ENCODE data around the gene ZDHHC12. TPM values are rescaled to one million over a fixed set of nuclear protein-coding genes. Genes with fewer than 3 reads are reported as not detected.

Gene ZDHHC12
- total and polyA plus RNA-seq, 10 of the 15 experiments (the other 5 are each of a cell fraction or from before 2014, with no cell fraction given): 0.95 to 146 (median 49.9) TPM

DNA sequence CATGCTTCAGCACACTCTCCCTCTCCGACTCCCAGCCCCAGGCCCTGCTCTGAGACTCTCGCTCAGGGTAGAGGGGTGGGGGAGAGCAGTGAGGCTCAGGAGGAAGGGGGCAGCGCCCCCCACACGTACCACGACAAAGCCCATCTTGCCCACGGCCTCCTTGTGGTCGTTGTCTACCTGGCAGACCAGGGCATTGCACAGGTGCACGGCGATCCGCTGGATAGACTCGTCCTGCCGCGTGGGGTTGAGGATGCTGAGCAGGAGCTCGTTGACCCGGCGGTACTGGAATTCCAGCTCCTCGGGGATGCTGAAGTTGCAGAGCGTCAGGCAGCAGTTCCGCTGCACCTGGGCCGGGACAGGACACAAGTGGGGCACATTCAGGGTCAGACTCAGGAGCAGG is 18.5 kb upstream of the ZDHHC12 start:
- POLR2A ChIA-PET: interaction anchor here (0.6 kb wide), 1 partner anchor 217 kb away, joined by 4 read pairs; no protein-coding TSS in a partner anchor
- CTCF ChIA-PET: interaction anchor here (1.2 kb wide), 1 partner anchor 25 kb away, joined by 3 read pairs; no protein-coding TSS in a partner anchor
- in situ Hi-C loops (cut with MboI) (no loop called here), intact Hi-C loops (cut with micrococcal nuclease; ENCODE audit: unreplicated experiment) (no loop called here)
- Histone ChIP-seq H3K79me2 (ENCODE audit: control insufficient read depth, insufficient read depth, low read length) (no peaks in the 10 kb centered on the region), H3K27me3 (replicated peaks in 1 of 2; ENCODE audit: control insufficient read depth in 2 of 2, insufficient read depth in 2 of 2, low read length in 1 of 2) (no peaks in the 10 kb centered on the region), H3K4me2 (ENCODE audit: control insufficient read depth, insufficient read depth) (no peak overlapping the region), H3K36me3 (ENCODE audit: control insufficient read depth in 2 of 2, insufficient read depth in 2 of 2, low read length in 1 of 2) (no peaks in the 10 kb centered on the region), H3K4me3 (no peak overlapping the region), H2AFZ (ENCODE audit: control insufficient read depth, low read depth, low read length) (no peak overlapping the region), H4K20me1 (ENCODE audit: control insufficient read depth, insufficient read depth) (no peaks in the 10 kb centered on the region), H3K9me3 (replicated peaks; ENCODE audit: control insufficient read depth, insufficient read depth, low read length) (no peaks in the 10 kb centered on the region), H3K9ac (ENCODE audit: control insufficient read depth, insufficient read depth, low read length) (no peak overlapping the region), H3K27ac (ENCODE audit: control insufficient read depth, insufficient read depth) (no peak overlapping the region), H3K4me1 (ENCODE audit: control insufficient read depth, insufficient read depth, low read length) (no peaks in the 10 kb centered on the region)
- RAD21 ChIA-PET (ENCODE audit: unreplicated experiment): no interaction called here
- no peak for DNase-seq (ENCODE audit: low read depth, low spot score)
- SMC1A ChIA-PET (ENCODE audit: uncharacterized antibody, unreplicated experiment): no interaction called here
- BruUV-seq (replicated peaks): no TSS peak
- ATAC-seq: no peak
- 80% methylated on average over 20 of the region's 20 CpGs for WGBS (ENCODE audit: insufficient coverage, insufficient replicate concordance, low lambda C conversion rate, missing lambda C conversion rate)
- no peak for FAIRE-seq
- TF ChIP-seq NRF1 (conservative IDR thresholded peaks at IDR 0.05; ENCODE audit: low read depth, low read length): no peak
- TF ChIP-seq POLR2A (IDR thresholded peaks at IDR 0.05; ENCODE audit: low read depth, low read length): 0 out of 2 replicates have a peak, but pooled peaks have one; percentile 12

DNA sequence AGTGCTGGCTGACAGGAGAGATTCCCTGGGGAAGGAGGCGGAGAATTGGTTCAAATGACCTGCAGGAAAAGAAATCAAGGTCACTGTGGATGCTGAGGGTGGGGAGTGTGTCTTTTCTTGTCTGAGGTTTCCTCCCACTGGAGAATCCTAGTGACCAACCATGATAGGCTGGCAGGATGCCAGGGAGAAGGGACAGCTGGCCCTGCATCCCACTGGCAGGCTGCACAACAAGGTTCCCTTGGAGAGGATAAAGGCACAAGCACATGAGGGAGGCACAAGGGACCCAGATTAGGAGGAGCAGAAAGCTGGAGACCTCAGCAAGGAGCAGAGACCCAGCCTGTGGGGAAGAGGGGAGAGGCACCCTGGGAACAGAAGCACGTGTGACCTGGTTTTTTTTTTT is 11.4 kb upstream of the ZDHHC12 start:
- DNase-seq (ENCODE audit: low read depth, low spot score) (no peak), FAIRE-seq (no peak), ATAC-seq (no peak)
- ChIA-PET SMC1A (ENCODE audit: uncharacterized antibody, unreplicated experiment) (no interaction called here), POLR2A (interaction anchor here (0.8 kb wide), 1 partner anchor 9 kb away, joined by 3 read pairs; no protein-coding TSS in a partner anchor), RAD21 (ENCODE audit: unreplicated experiment) (interaction anchor here (2.7 kb wide), 1 partner anchor 83 kb away, joined by 8 read pairs; the partner anchor contains the start of gene ENDOG), CTCF (interaction anchor here (0.9 kb wide), 1 partner anchor 220 kb away, joined by 3 read pairs; no protein-coding TSS in a partner anchor)
- no TSS peak for BruUV-seq (replicated peaks)
- Histone ChIP-seq H3K36me3 (ENCODE audit: control insufficient read depth in 2 of 2, insufficient read depth in 2 of 2, low read length in 1 of 2) (no peaks in the 10 kb centered on the region; a peak in 3 of 4 replicates), H2AFZ (ENCODE audit: control insufficient read depth, low read depth, low read length) (no peak overlapping the region), H3K9ac (ENCODE audit: control insufficient read depth, insufficient read depth, low read length) (no peak overlapping the region), H3K79me2 (ENCODE audit: control insufficient read depth, insufficient read depth, low read length) (no peaks in the 10 kb centered on the region), H3K9me3 (replicated peaks; ENCODE audit: control insufficient read depth, insufficient read depth, low read length) (no peaks in the 10 kb centered on the region), H3K4me2 (ENCODE audit: control insufficient read depth, insufficient read depth) (no peak overlapping the region), H4K20me1 (ENCODE audit: control insufficient read depth, insufficient read depth) (no peaks in the 10 kb centered on the region), H3K4me1 (ENCODE audit: control insufficient read depth, insufficient read depth, low read length) (no peaks in the 10 kb centered on the region; the same call in 1 of the 2 replicates), H3K27ac (ENCODE audit: control insufficient read depth, insufficient read depth) (no peak overlapping the region), H3K4me3 (no peak overlapping the region), H3K27me3 (replicated peaks in 1 of 2; ENCODE audit: control insufficient read depth in 2 of 2, insufficient read depth in 2 of 2, low read length in 1 of 2) (no peaks in the 10 kb centered on the region)
- WGBS (ENCODE audit: insufficient coverage, insufficient replicate concordance, low lambda C conversion rate, missing lambda C conversion rate): 96% methylated on average over 2 of the region's 2 CpGs
- in situ Hi-C loops (cut with MboI): no loop called here
- intact Hi-C loops (cut with micrococcal nuclease; ENCODE audit: unreplicated experiment): no loop called here
- TF ChIP-seq CHD2 (IDR thresholded peaks at IDR 0.05; ENCODE audit: borderline replicate concordance, low read depth, low read length): no peak
- TF ChIP-seq PAX5 (IDR thresholded peaks at IDR 0.05; ENCODE audit: borderline replicate concordance, low read depth, low read length): no peak
- TF ChIP-seq, protein P1, sequence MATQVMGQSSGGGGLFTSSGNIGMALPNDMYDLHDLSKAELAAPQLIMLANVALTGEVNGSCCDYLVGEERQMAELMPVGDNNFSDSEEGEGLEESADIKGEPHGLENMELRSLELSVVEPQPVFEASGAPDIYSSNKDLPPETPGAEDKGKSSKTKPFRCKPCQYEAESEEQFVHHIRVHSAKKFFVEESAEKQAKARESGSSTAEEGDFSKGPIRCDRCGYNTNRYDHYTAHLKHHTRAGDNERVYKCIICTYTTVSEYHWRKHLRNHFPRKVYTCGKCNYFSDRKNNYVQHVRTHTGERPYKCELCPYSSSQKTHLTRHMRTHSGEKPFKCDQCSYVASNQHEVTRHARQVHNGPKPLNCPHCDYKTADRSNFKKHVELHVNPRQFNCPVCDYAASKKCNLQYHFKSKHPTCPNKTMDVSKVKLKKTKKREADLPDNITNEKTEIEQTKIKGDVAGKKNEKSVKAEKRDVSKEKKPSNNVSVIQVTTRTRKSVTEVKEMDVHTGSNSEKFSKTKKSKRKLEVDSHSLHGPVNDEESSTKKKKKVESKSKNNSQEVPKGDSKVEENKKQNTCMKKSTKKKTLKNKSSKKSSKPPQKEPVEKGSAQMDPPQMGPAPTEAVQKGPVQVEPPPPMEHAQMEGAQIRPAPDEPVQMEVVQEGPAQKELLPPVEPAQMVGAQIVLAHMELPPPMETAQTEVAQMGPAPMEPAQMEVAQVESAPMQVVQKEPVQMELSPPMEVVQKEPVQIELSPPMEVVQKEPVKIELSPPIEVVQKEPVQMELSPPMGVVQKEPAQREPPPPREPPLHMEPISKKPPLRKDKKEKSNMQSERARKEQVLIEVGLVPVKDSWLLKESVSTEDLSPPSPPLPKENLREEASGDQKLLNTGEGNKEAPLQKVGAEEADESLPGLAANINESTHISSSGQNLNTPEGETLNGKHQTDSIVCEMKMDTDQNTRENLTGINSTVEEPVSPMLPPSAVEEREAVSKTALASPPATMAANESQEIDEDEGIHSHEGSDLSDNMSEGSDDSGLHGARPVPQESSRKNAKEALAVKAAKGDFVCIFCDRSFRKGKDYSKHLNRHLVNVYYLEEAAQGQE (IDR thresholded peaks at IDR 0.05; ENCODE audit: low read depth, low read length): no peak
- TF ChIP-seq BHLHE40 (IDR thresholded peaks at IDR 0.05; ENCODE audit: borderline replicate concordance in 1 of 2, low read depth in 2 of 2, low read length in 1 of 2): no peak
- TF ChIP-seq, protein P2, sequence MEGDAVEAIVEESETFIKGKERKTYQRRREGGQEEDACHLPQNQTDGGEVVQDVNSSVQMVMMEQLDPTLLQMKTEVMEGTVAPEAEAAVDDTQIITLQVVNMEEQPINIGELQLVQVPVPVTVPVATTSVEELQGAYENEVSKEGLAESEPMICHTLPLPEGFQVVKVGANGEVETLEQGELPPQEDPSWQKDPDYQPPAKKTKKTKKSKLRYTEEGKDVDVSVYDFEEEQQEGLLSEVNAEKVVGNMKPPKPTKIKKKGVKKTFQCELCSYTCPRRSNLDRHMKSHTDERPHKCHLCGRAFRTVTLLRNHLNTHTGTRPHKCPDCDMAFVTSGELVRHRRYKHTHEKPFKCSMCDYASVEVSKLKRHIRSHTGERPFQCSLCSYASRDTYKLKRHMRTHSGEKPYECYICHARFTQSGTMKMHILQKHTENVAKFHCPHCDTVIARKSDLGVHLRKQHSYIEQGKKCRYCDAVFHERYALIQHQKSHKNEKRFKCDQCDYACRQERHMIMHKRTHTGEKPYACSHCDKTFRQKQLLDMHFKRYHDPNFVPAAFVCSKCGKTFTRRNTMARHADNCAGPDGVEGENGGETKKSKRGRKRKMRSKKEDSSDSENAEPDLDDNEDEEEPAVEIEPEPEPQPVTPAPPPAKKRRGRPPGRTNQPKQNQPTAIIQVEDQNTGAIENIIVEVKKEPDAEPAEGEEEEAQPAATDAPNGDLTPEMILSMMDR (IDR thresholded peaks at IDR 0.05 in 2 of 3, conservative IDR thresholded peaks at IDR 0.05 in 1 of 3; ENCODE audit: control insufficient read depth in 2 of 3, extremely low read depth in 1 of 3, insufficient read depth in 1 of 3, low read depth in 3 of 3, low read length in 3 of 3): no peak
